ENCODE measurements around the gene POMGNT2. TPM values are rescaled to one million over a fixed set of nuclear protein-coding genes. Genes with fewer than 3 reads are reported as not detected.

The POMGNT2 gene
- 22.1 and 23.6 TPM in 2 replicates for total RNA-seq

DNA sequence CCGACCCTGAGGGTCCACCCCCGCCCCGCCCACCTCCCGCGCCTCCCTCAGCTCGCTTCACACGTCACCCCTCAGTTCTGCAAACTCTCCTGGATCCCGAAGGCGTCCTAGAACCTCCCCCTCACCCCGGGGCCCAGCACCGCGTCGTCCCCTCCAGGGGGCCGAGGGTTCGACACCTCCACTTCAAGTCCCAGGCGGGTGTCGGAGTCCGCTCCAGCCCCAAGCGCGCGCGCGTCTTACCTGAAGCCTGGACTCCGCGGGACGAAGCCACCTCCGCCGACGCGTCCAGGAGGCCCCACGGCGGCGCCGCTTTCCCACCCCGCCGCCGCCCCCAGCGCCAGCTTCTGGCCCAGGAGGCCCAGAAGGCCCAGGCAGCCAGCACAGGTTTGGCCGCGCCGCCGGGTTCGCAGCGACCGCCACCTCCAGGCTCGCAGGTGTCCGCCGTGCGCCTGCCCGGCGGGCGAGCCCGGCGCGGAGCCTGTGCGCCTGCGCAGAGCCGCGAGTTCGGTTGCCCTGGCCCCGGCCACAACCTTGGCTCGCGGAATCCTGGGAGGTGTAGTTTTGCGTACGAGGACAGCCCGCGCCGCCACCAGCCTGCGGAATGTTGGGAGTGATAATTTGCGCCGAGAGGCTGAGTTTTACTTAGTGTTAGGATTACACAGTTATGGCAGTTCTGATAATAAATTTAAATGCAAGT is at the start of gene POMGNT2:
Gene POMGNT2, minus strand, starts transcription at position 484 of the 697 bp plus-strand sequence. CDS start 24,648 bp downstream, outside the sequence.
- TF ChIP-seq, protein P1, sequence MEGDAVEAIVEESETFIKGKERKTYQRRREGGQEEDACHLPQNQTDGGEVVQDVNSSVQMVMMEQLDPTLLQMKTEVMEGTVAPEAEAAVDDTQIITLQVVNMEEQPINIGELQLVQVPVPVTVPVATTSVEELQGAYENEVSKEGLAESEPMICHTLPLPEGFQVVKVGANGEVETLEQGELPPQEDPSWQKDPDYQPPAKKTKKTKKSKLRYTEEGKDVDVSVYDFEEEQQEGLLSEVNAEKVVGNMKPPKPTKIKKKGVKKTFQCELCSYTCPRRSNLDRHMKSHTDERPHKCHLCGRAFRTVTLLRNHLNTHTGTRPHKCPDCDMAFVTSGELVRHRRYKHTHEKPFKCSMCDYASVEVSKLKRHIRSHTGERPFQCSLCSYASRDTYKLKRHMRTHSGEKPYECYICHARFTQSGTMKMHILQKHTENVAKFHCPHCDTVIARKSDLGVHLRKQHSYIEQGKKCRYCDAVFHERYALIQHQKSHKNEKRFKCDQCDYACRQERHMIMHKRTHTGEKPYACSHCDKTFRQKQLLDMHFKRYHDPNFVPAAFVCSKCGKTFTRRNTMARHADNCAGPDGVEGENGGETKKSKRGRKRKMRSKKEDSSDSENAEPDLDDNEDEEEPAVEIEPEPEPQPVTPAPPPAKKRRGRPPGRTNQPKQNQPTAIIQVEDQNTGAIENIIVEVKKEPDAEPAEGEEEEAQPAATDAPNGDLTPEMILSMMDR (IDR thresholded peaks at IDR 0.05; ENCODE audit: insufficient read depth, low read length, poor library complexity, severe bottlenecking) = no peak
- peak within 1 kb of the TSS; percentile 52 for H3K4me3 ChIP-seq (ENCODE audit: low read depth, low read length)
- no peaks in the 10 kb centered on the region for H3K36me3 ChIP-seq (ENCODE audit: control insufficient read depth, insufficient read depth, low read length)
- H3K27me3 ChIP-seq (ENCODE audit: control insufficient read depth, insufficient read depth, low read length) = no peaks in the 10 kb centered on the region
- DNase-seq (ENCODE audit: low read depth) = peak; percentile 58

DNA sequence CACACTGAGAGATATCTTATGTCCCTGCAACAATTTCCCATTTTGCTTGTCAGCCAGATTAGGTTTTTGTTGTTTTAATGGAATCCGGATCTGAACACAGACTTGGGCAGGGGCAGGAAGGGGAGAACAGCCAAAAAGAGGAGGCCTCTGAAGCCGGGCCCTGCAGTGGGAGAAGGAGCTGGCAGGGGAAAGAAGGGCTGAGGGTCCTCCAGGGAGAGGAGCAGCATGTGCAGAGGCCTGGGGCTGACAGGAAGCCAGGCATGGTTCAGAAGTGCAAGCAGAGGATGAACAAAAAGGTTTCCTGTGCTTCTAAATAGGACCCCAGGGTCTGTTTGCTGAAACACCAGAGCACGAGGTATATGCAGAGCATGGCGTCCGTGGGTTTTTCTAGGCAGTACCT is 49.1 kb upstream of the POMGNT2 start:
- peaks cover 10% of the 10 kb centered on the region for H3K27me3 ChIP-seq (ENCODE audit: control insufficient read depth, insufficient read depth, low read length)
- TF ChIP-seq, protein P1 (IDR thresholded peaks at IDR 0.05; ENCODE audit: insufficient read depth, low read length, poor library complexity, severe bottlenecking) = no peak

DNA sequence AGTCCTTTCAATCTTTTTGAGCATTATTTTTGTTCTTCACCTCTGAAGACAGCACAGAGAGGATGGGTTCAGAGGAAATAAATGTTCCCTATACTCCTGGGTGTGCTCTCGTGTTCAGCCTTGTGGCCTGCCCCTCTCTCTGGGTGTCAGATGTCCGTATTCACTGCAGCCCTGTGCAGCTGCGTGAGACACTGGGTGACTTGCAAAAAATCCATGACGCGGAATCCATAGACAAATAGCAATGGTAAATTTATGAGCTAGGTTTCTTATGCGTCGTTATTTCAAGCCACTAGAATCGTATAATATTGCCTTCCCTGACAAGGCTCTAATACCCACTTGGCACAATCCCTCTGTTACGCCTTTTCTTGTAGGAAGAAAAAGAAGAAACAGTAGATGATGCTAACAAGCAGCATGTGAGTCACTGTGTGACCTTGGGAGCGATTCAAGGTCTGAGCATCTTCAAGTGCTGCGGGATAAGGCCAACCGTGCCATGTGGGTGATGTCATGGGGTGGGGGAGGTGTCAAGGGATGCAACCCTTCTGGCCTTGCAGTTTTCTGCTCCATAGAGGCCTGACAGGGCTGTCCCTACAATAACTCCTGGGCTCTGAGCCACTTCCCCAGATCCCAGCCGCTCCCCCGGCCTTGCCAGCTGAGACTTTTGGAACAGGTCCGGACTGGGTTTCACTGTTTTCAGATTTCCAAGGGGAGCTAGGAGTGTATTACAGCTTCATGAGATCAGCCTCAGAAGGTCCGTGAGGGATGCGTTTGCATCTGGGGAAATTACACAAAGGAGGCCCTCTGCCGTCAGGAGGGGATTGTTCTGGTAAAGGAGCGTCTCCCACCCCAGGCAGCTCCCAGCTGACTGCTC is 47.6 kb upstream of the POMGNT2 start:
- H3K27me3 ChIP-seq (ENCODE audit: control insufficient read depth, insufficient read depth, low read length) = peaks cover 10% of the 10 kb centered on the region
- no peaks in the 10 kb centered on the region for H3K36me3 ChIP-seq (ENCODE audit: control insufficient read depth, insufficient read depth, low read length)
- H3K4me3 ChIP-seq (ENCODE audit: low read depth, low read length) = no peak overlapping the region
- no peak for DNase-seq (ENCODE audit: low read depth)
- TF ChIP-seq, protein P1 (IDR thresholded peaks at IDR 0.05; ENCODE audit: insufficient read depth, low read length, poor library complexity, severe bottlenecking) = no peak

More for the DNA sequence above, 49.1 kb upstream of the POMGNT2 start:
- no peak for DNase-seq (ENCODE audit: low read depth)
- Histone ChIP-seq H3K4me3 (ENCODE audit: low read depth, low read length) (no peak overlapping the region), H3K36me3 (ENCODE audit: control insufficient read depth, insufficient read depth, low read length) (no peaks in the 10 kb centered on the region)

DNA sequence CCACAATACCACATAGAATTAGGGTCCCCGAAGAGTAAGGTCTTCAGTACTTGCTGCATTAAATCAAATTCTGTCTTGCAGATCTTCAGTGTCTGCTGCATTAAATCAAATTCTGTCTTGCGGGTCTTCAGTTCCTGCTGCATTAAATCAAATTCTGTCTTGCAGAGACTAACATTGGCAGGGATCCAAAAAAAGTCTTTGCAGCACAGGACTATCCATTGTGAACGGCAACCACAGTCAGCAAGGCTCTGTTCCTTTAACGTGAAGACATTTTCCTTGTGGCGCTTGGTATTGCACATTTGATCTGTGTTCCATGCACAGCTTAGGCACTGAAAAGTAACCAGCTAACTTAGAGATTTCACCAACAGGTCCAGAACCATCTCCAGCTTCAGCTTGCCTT is 46.8 kb upstream of the POMGNT2 start:
- no peak for DNase-seq (ENCODE audit: low read depth)
- H3K27me3 ChIP-seq (ENCODE audit: control insufficient read depth, insufficient read depth, low read length) = peaks cover 10% of the 10 kb centered on the region

DNA sequence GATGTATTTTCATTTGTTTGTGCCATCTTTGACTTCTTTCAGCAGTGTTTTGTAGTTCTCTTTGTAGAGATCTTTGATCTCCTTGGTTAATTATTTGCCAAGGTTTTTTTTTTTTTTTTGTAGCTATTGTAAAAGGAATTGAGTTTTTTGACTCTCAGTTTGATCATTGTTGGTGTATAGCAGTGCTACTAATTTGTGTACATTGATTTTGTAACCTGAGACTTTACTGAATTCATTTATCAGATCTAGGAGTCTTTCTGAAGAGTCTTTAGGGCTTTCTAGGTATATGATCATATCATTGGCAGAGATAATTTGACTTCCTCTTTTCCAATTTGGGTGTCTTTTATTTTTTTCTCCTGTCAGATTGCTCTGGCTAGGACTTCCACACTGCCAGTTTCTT is 42.2 kb upstream of the POMGNT2 start:
- Histone ChIP-seq H3K27me3 (ENCODE audit: control insufficient read depth, insufficient read depth, low read length) (peaks cover 10% of the 10 kb centered on the region), H3K36me3 (ENCODE audit: control insufficient read depth, insufficient read depth, low read length) (no peaks in the 10 kb centered on the region), H3K4me3 (ENCODE audit: low read depth, low read length) (no peak overlapping the region)
- no peak for DNase-seq (ENCODE audit: low read depth)
- TF ChIP-seq, protein P1 (IDR thresholded peaks at IDR 0.05; ENCODE audit: insufficient read depth, low read length, poor library complexity, severe bottlenecking) = no peak

More for the DNA sequence above, 46.8 kb upstream of the POMGNT2 start:
- TF ChIP-seq, protein P1 (IDR thresholded peaks at IDR 0.05; ENCODE audit: insufficient read depth, low read length, poor library complexity, severe bottlenecking) = no peak
- H3K36me3 ChIP-seq (ENCODE audit: control insufficient read depth, insufficient read depth, low read length) = no peaks in the 10 kb centered on the region
- H3K4me3 ChIP-seq (ENCODE audit: low read depth, low read length) = no peak overlapping the region

All from kidney epithelial cell (primary cell).